GM19397 (cell line): ENCODE data around the gene PLA2G4A.

Experiments
- ATAC-seq: cut with Tn5 transposase; IDR thresholded peaks from one replicate; pipeline ENCODE4 v1.9.1; 2021; ENCODE audit warnings: mild to moderate bottlenecking, moderate library complexity; ENCODE audit not compliant: unreplicated experiment

The PLA2G4A gene

DNA sequence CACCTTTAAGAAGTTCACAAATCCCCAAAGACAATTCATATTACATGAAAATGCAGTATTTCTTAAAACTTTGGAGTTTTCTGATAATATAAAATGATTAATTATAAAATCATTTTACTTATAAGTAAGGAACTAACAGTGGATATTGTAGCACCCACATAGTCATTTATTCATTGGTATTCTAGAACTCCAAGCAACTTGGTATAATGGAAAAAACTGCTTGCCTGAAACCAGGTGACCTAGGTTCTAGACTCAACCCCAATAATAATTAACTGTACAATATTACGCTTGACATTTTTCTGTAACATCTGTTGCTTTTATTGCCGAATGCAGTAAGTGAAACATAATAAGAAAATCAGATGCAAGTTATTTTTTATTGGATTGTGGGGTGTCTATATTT lies 2.4 kb downstream of the PLA2G4A start:
- ATAC-seq: no peak

DNA sequence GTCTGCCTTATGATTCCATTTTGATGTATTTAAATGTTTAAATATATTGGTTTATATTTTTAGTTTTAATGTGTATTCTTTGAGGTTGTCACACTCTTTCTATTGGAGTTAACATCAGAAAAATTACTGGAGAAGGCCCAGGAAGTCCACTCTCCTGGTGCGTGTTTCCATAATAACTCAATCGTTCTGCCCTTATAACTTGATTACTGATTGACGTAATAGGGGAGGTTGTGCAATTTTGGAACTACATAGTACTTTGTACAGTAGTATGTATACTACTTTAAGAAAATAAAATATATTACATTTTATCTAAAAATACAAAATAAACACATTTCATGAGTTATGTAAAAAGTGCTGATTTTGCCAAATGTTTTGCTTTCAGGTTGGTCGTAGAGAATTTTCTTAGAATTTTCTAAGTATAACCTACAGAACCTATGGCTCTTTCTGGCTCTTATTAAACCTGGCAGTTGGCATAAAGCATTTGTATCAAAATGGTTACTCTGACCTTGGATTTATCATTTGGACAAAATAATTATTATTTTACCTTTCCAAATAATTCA lies 5.7 kb downstream of the PLA2G4A start:
- ATAC-seq: no peak

DNA sequence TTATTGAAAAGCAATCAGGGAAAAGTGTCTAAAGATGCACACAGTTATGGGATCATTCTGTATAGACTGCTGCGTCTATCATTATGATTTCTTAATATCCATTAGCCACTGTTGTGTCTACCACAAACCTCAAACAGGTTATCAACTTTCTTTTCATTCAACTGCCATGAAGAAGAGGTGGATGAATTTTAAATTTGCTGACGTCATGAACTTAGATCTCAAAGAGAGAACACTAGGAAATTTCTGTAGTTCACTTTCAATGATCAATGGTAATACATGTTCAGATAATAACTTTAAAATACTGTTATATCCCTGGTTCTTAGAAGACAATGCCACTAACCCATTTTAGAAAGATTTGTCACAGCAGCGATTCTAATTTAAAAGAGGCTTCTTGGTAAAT lies 6.7 kb downstream of the PLA2G4A start:
- ATAC-seq: no peak

DNA sequence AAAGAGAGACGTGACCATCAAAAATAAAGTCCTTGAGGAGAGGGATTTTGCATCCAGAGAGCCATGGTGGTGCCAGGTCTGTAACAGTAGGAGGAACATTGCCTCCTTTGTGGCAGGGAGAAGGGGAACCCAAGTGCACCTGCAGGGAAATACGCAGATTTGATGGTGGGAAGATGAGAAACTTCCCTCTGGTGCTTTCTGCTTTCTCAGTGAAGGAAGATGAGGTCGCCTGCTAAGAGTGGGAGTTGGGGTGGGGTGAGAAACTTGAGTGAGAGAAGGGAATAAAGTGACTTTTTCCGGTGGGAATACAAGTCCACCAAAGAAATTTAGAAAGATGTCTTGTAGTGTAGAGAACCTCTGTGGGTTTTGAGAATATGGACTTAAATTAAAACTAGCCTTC lies 9.1 kb downstream of the PLA2G4A start:
- ATAC-seq: no peak

DNA sequence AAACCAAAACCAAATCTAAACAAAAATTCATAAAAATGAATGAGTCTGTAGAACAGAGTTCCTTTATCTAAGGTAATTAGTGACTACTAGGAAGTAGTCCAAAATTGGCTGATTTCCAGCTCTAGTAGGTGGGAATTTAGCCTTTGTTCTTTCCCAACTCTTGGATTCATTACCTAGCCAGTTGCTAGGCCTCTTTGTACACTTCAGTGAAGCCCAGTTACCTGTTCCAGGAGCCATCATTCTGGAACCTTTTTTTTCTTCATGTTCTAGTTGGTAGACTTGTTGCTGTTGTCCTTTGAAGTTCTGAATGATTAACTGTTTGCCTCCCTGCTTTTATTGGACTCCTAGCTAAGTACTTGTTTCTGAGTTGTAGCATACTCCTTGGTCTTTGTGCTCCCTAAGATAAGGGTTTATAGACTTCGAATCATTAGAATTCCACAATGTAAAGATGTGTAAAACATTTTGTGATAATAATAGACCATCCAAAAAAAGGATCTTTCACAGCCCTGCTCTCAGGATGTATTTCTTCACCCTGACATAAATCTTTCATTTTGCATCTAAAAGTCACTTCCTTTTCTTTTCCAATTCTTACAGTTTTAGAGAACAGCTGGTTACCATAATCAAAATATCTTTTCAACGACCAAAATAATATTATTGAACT lies 9.8 kb downstream of the PLA2G4A start:
- ATAC-seq: no peak

DNA sequence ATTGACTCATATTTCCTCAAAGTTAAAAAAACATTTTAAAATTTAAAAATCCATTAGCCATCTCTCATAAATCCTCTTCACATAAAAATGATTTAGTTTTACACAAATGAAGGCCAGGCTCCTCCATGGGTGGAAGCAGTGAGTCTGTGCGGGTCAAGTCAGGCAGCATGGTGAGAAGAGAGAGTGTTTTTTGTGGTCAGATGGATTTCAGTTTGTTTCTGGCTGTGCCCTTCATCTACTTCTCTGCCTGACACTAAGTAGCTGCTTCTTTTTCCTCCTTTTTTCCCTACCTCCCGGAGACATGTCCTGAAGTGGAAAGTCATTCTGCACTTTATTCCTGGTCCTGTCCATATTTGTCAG lies 10.3 kb downstream of the PLA2G4A start:
- no peak for ATAC-seq

DNA sequence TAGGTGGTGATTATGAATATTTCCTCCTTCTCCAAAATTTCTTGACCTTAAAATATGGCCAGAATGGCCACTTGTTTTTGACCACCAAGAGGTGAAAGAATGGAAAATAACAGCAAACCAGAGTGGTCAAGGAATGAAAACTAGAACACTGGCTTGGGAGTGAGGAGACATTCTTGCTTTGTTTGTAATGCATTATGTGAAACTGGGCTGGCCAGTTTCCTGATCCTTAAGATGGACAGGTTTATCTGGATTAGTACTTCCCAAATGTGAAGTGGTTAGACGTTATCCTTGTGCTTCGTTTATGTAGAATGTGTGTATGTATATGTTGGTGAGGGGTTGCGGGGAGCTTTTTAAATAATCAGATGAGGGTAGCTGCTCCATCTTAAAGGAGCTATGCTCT lies 12.8 kb downstream of the PLA2G4A start:
- no peak for ATAC-seq

DNA sequence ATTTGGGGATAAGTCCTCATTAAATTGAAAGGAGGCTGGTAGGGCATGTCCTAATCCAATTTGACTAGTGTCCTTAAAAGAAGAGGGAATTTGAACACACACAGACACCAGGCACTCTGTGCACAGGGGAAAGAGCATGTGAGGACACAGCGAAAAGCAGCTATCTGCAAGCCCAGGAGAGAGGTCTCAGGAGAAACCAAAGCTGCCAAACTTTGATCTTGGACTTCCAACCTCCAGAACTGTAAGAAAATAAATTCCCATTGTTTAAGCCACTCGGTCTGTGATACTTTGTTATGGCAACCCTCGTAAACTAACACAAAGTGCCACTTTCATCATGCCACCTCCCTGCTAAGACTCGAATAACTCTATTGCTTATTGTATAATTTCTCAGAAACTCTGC lies 13.8 kb downstream of the PLA2G4A start:
- no peak for ATAC-seq

DNA sequence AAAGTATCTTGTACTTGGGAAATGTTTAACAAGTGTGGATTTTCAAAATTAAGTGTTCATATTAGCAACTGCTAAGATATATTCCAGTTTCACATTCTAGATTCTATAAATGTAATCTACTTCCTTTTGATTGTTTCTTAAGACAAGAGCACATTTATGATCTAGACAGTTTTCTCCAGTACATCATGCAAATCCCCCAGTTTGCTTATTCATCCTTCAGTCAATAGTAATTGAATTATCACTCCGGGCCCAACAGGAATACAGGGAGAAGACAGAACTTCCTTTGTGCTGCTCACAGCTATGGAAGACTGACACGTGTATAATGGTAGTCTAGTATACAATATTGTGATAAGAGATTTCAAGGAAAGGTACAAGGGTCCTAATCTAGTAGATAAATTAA lies 14.5 kb downstream of the PLA2G4A start:
- ATAC-seq: no peak

DNA sequence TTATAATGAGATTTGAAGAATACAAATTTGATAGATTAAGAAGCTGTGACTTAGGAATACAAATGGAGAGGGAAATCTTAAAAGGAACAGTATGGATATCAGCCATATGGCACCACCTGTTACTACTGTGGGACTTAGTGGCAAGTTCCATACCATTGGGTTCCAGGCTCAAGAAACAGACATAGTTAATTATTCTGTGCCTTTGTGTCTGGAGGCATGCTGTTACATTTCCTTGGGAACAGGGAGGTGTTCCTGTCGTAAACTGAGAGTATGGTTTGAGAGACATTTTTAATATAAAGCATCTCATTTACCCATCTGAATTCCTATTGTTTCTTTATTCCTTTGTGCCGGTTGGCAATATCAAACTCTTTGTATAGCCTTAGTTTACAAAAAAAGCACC lies 15.2 kb downstream of the PLA2G4A start:
- no peak for ATAC-seq

DNA sequence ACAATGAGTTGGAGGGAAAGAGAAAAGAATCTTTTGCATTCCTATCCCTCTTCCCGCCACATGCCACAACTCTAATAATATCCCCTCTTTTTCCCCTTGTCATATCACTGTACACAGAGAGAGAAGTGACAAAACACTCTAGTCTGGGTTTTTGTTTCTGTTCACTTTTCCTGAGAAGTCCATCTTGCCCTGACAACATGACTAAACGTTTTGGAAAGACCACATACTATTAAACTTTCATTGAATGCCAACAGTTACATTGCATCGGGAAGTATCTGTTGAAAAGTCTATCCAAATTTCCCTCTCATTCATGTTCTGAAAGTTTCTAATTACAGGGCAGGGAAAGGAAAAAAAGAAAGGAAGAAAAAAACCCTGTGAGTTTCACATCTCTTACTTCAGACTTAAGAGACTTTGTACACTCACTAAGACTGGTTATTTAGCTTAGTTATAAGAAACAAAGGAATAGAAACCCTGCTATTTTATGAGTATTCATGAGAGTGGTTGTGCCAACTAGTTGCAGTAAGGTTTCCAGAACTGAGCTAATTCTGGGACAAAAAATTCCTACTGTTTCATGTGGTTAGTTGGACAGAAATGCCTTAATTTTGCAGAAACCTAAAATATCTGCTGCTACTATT lies 16.9 kb downstream of the PLA2G4A start:
- ATAC-seq: no peak

DNA sequence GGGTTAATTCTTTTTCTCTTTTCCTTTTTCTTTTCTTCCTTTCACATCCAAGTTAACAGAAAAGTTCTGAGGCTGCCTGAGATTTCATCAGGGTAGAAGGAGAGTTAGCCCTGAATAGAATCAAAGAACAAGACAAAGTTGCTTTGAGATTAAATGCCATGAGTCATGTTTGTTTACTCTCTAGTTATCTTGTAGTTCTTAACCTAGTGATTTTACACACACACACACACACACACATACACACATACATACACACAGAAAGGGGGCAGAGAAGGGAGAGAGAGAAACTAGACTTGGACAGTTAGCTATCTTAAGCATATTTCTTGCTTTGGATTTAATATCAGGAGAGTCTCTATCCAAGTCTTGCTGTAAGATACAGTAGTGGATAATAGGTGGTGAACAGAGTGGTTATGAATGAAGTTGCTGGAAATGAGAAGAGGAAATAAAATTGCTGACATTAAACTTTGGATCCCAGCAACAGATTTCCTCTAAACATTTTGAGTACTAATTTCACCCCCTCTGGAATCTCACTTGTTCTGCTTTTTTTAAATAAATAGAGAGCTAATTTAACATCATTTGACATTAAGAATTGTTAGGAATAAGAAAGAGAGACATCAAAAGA lies 19.9 kb downstream of the PLA2G4A start:
- no peak for ATAC-seq

DNA sequence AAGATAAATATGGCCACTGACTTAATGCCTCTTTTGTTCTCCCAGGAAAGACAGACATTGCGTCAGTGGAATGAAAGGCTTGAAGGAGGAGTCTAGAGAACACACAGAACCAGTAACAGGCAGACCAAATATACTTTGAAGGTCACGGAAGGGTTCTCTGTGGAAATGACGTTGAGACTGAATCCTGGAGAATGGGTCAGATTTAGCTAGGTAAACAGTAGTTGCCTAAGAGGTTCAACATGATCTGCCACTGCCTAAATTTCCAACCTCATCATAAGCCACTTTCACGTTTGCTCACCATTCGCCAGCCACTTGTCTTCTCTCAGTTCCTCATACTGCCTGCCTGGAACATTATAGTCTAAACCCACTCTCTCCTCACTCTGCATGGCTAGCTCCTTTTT lies 20.5 kb downstream of the PLA2G4A start:
- ATAC-seq: peak; percentile 95

DNA sequence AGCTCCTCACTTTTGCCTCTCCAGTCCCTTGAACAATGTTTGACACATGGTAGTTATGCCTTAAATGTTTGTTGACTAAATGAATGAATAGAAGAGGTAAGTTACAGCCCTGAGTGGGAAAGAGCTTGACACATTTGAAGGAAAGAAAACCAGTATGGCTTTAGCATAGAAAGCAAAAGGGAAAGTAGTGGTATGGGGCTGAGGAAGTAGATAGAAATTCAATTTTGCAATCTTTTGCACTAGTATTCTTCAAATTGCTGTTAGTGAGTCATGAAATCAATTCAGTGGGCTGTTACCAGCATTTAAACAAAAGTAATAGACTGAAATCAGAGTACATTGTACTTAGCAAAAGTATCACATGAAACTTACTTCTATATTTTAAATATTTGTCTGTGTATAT lies 21.1 kb downstream of the PLA2G4A start:
- ATAC-seq: peak; percentile 45

DNA sequence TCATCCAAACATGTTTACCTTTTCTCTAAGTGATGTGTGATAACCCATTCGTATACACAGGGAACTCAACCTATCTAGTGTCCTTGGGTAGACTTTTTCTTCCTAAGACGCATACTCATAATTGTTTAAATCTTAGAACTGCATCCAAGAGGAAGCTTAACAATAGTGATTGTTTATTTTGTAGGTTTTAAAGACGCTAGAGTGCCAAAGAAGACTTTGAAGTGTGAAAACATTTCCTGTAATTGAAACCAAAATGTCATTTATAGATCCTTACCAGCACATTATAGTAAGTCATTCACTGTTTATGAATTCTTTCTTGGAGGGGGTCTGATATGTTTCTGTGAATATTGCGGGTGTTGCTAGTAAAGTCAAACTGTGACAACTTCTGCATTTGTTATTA lies 25.4 kb downstream of the PLA2G4A start:
- ATAC-seq: no peak

DNA sequence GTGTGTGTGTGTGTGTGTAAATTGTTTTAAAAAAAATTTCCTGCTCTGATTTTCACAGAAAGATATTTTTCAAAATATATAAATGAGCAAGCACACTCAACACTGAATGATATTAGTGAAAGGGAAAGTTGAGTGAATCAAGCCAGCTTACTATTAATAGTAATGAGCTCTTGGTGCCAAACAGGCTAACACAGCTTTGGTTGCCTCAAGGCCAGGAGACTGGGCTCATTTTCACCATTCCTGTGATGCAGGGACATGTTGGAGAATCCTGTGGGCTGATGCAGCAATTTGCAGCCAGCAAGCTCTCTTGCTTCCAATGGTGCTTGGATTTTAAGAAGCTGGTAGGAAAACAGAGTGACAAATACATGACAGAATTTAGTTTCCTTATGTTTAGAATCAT lies 30.2 kb downstream of the PLA2G4A start:
- ATAC-seq: no peak

DNA sequence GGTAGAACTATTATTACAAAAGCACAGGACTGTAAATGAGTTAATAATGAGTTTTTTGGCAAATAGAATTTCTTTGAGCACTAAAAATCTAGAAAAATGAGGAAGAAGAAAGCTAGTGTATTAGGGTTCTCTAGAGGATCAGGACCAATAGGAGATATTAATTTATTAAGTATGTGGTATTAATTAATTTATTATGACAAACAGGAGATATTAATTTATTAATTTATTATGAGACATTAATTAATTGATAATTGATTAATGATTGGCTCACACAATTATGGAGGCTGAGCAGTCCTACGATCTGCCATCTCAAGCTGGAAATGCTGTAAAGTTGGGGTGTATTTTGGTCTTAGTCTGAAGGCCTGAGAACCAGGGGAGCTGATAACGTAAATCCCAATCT lies 31.2 kb downstream of the PLA2G4A start:
- no peak for ATAC-seq

DNA sequence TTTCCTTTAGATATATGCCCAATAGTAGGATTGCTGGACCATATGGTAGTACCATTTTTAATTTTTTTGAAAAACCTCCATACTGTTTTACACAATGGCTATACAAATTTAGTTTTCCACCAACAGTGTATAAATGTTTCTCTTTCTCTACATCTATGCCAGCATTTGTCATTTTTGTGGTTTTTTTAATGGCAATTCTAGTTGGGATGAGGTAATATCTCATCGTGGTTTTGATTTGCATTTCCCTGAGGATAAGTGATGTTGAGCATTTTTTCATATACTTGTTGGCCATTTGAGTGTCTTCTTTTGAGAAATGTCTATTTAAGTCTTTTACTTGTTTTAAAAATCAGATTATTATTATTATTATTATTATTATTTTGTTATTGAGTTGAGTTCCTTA lies 35.5 kb downstream of the PLA2G4A start:
- no peak for ATAC-seq

DNA sequence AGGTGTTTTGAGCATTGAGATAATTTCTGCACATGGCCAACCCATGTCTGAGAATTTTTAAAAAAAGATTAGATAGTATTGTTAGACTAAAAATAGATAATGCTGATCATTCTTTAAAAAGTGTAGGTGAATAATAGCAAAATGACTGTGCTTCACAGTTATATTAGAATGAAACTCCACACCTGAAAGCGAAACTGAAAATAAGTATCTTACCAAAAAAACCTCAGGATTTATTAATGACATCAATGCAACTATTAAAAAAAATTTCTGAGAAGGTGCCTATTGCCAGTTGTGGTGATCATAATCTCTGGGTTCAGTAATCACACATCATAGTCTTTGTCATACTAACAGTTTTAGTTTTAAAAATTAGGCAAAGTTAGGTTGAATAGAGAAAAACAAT lies 36.5 kb downstream of the PLA2G4A start:
- ATAC-seq: peak; percentile 66

DNA sequence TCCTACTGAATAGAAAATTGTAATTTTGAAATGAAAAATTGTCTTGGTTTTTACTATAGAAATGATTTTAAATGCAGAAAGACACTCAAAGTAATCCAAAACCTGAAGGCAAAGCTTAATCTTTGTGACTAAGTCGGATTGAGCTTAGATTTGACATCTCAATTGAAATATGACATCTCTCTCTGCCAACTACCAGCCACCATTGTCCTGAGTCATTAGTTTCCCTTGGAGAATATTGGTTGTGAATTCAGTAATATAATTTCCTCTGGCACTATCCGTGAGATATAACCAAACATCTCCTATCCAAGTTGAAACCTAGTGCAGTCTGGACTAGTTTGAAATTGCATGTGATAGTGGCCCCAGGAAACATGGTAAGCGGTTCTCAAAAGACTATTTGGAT lies 37.1 kb downstream of the PLA2G4A start:
- ATAC-seq: no peak

DNA sequence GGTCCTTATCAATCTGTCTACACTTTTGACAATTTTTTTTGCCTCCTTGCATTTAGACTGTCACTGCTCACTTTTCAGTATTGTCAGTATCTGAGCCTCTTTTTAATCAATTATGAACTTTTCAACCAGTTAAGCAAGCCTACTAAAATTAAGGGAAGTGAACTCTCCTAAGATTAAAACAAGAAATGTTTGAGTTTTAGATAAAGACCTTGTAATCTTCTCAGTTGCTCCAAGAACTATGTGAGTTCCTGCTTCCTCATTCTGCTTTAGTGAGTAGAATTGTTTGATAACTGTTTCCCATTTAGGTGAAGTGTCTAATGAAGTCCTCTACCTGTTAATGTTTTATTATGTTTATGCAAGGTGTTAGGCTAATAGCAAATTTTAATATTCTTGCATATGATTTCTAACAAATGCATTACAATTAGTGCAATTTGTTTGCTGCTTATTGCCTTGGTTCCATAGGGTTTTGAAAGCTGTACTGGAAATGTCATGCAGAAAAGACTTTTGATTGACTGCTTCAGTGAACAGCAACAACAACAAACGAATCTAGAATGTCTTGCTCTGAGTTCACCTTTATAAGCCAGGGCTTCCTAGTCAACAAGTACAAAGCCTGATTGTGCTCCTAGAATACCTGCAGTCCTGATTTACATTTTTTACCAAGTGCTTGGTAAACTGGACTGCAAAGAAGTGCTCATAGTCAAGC lies 40.9 kb downstream of the PLA2G4A start:
- ATAC-seq: no peak

DNA sequence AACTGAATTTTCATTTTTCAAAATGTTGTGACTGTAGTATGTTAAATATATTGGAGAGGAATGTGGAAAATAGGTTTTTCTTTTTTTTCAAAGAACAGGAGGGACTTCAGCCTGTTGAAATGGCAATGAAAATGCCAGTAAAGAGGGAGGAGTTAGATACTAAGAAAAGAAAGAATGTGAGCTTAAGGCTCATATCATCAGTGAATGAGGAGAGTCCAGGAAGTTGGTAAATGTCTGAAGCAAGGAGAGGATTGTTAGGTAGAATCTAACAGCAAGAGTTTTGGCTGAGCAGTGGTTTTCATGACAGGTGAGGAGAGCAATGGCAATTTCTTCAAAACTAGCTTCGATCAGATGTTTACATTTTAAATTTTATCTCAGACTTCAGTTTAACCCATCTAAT lies 43.0 kb downstream of the PLA2G4A start:
- no peak for ATAC-seq
